Right lobe of liver (tissue), 6 donors: ENCODE results near the gene HS3ST6. TPM values are rescaled to one million over a fixed set of nuclear protein-coding genes. Genes with fewer than 3 reads are reported as not detected.

ENCODE experiments used
- ATAC-seq, 4 donors: fragments of 200-7000 bp; cut with Tn5 transposase; one replicate each; pipeline ENCODE4 v1.9.1; 2020; ENCODE audit warnings: mild to moderate bottlenecking in 4 of 4, moderate library complexity in 4 of 4
- DNase-seq, 3 donors: peaks; one replicate each; pipeline ENCODE4 v3.0.0-alpha.2; 2020
- H3K27ac ChIP-seq, 3 donors: fragments of 200-600 bp; one replicate each; pipeline ENCODE4 v1.8.0; 2022
- H3K27me3 ChIP-seq, 2 donors: fragments of 200-600 bp; one replicate each; pipeline ENCODE4 v1.8.0; 2022
- H3K36me3 ChIP-seq, 4 donors: fragments of 200-600 bp; sonication (generic) in 1 of 4; one replicate each; pipeline versions ENCODE4 v1.5.1 to v1.8.0; 2017 to 2022; ENCODE audit warnings: control low read depth in 1 of 4
- H3K4me1 ChIP-seq, 4 donors: fragments of 200-600 bp; sonication (generic) in 1 of 4; one replicate each; pipeline versions ENCODE4 v1.5.1 to v1.8.0; 2017 to 2022; ENCODE audit warnings: control low read depth in 1 of 4
- H3K4me3 ChIP-seq, 3 donors: fragments of 200-600 bp; one replicate each; pipeline ENCODE4 v1.8.0; 2022
- H3K9me3 ChIP-seq, 4 donors: fragments of 200-600 bp; sonication (generic) in 1 of 4; one replicate each; pipeline versions ENCODE4 v1.5.1 to v1.8.0; 2017 to 2022; ENCODE audit warnings: control low read depth in 1 of 4
- CTCF ChIP-seq, 4 donors: fragments of 200-600 bp in 3 of 4; fragments of 450-650 bp in 1 of 4; IDR thresholded peaks; one replicate each; pipeline versions ENCODE4 v1.5.1 to v1.8.0; 2016 to 2022; ENCODE audit warnings: antibody characterized with exemption in 4 of 4, mild to moderate bottlenecking in 2 of 4
- POLR2A ChIP-seq: fragments of 450-650 bp; IDR thresholded peaks from one replicate; pipeline ENCODE4 v1.6.1; 2017; ENCODE audit warnings: antibody characterized with exemption, mild to moderate bottlenecking
- WGBS: methylation state at CpG from one replicate; pipeline ENCODE4 v1.1.6; 2018; ENCODE audit warnings: low coverage, low lambda C conversion rate; ENCODE audit not compliant: insufficient coverage; ENCODE audit errors: missing lambda C conversion rate; 5-methylcytosine and 5-hydroxymethylcytosine counted together
- intact Hi-C, 2 donors: fragments of 100-400 bp; cut with DNase I; formaldehyde crosslinking; loops; one replicate each; pipeline versions ENCODE4 v1.11.2 to v1.14.1; 2022
- total RNA-seq, 6 experiments: library from RNA; depleted of rRNA in 2 of 6; stranded (reverse); fragments of >200 nt in 2 of 6; fragmentation: NEBNext Ultra II Directional in 3 of 6; extraction: Animal tissue kit (Norgen Biotek cat#: 25700) in 3 of 6; gene quantifications; one replicate each; pipeline versions ENCODE4 v1.1.0 to v1.2.4, GENCODE V29; 2016 to 2023
- donor health status: DM: no; HTN: yes; CAD: no.
- donor health status: DM: no; HTN: no; CAD: no.
- donor health status: DM: no; HTN: no; CAD: no.
- donor health status: DM: no; HTN: yes; CAD: no.
- donor health status: DM: no; HTN: yes; CAD: no.

HS3ST6 gene
- total RNA-seq, 6 experiments from 2014 or later = not detected

GRCh38 chr16:1919327-1919998 is 1.2 kb upstream of the HS3ST6 start:
- no peak for ATAC-seq
- TF ChIP-seq CTCF (IDR thresholded peaks at IDR 0.05) (no peak), POLR2A (no peak)
- WGBS = no CpG with 5 or more reads among the region's 30 CpGs
- Histone ChIP-seq H3K36me3 (no peaks in the 10 kb centered on the region), H3K27ac (no peak overlapping the region), H3K4me1 (no peaks in the 10 kb centered on the region), H3K9me3 (no peaks in the 10 kb centered on the region), H3K27me3 (peaks cover 0 to 8% of the 10 kb centered on the region in 2 donors), H3K4me3 (no peak overlapping the region)
- intact Hi-C loops = no loop called here
- no peak for DNase-seq

- ATAC-seq (no peak), DNase-seq (no peak)
- Histone ChIP-seq H3K4me3 (no peak overlapping the region), H3K4me1 (no peaks in the 10 kb centered on the region), H3K36me3 (no peaks in the 10 kb centered on the region), H3K27me3 (peaks cover 0 to 8% of the 10 kb centered on the region in 2 donors), H3K27ac (no peak overlapping the region), H3K9me3 (no peaks in the 10 kb centered on the region)
- intact Hi-C loops = no loop called here
- TF ChIP-seq CTCF (IDR thresholded peaks at IDR 0.05) = no peak
- no peak for TF ChIP-seq POLR2A
- 0% methylated on average over 4 of the region's 81 CpGs for WGBS
Observed at GRCh38 chr16:1917665-1918350, 407 bp downstream of the HS3ST6 start.

- no peaks in the 10 kb centered on the region for H3K36me3 ChIP-seq
- TF ChIP-seq POLR2A = no peak
- no peak for TF ChIP-seq CTCF (IDR thresholded peaks at IDR 0.05)
- intact Hi-C loops = no loop called here
- ATAC-seq (no peak), DNase-seq (no peak)
- H3K4me1 ChIP-seq = no peaks in the 10 kb centered on the region
- peaks cover 0 to 8% of the 10 kb centered on the region in 2 donors for H3K27me3 ChIP-seq
- H3K27ac ChIP-seq = no peak overlapping the region
- no peaks in the 10 kb centered on the region for H3K9me3 ChIP-seq
- H3K4me3 ChIP-seq = no peak overlapping the region
- 0% methylated on average over 4 of the region's 22 CpGs for WGBS
Observed at GRCh38 chr16:1917056-1917664, 1.1 kb downstream of the HS3ST6 start.

DNA sequence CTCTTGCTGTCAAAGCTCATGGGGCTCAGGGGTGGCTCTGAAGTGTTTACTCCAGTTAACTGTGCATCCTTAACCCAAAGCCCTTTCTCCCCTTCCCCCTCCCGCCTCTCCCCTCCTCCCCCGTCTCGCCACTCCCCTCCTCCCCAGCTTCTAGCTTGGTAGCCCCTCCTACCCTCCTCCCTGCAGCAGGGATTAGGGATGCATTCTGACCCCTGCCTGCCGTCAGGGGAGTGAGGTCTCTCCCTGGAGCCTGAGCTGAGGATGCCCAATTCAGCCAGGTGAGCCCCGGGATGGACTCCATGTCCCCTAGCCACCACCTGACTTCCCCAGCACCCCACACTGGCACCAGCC is 1.6 kb downstream of the HS3ST6 start:
- intact Hi-C loops = no loop called here

More for the DNA sequence above, 1.6 kb downstream of the HS3ST6 start:
- no peak overlapping the region for H3K4me3 ChIP-seq
- H3K27me3 ChIP-seq = peaks cover 0 to 8% of the 10 kb centered on the region in 2 donors
- DNase-seq (no peak), ATAC-seq (no peak)
- no peaks in the 10 kb centered on the region for H3K9me3 ChIP-seq
- TF ChIP-seq CTCF (IDR thresholded peaks at IDR 0.05) (no peak), POLR2A (no peak)
- no peak overlapping the region for H3K27ac ChIP-seq
- no peaks in the 10 kb centered on the region for H3K36me3 ChIP-seq
- 4% methylated on average over 4 of the region's 5 CpGs for WGBS
- no peaks in the 10 kb centered on the region for H3K4me1 ChIP-seq
